ENCODE data around the gene P3H4. TPM values are rescaled to one million over a fixed set of nuclear protein-coding genes. Genes with fewer than 3 reads are reported as not detected.

The P3H4 gene
- total and polyA plus RNA-seq, 2 donors (not counting 3 experiments of a cell fraction or from before 2014, with no cell fraction given) = 39.2 to 58.3 TPM

- Histone ChIP-seq H3K27me3 (ENCODE audit: control insufficient read depth in 2 of 2, insufficient read depth in 2 of 2, low read length in 2 of 2) (no peaks in the 10 kb centered on the region), H3K9ac (replicated peaks; ENCODE audit: extremely low read depth, insufficient read depth, low read length) (no peak overlapping the region), H3K4me3 (replicated peaks in 1 of 3; ENCODE audit: insufficient read depth in 1 of 3, low read depth in 1 of 3, low read length in 3 of 3) (no peak overlapping the region), H3K36me3 (ENCODE audit: control insufficient read depth in 2 of 2, extremely low read depth in 1 of 2, insufficient read depth in 2 of 2, low read length in 2 of 2) (peaks cover 0 to 24% of the 10 kb centered on the region in 2 experiments), H2AFZ (ENCODE audit: low read depth, low read length) (no peak overlapping the region), H3K9me3 (replicated peaks; ENCODE audit: control insufficient read depth, insufficient read depth, low read length) (no peaks in the 10 kb centered on the region), H3K9me1 (replicated peaks; ENCODE audit: control insufficient read depth, extremely low read depth, insufficient read depth, low read length) (no peaks in the 10 kb centered on the region), H3K27ac (ENCODE audit: insufficient read depth, low read depth, low read length) (no peak overlapping the region), H3K4me1 (ENCODE audit: control insufficient read depth, extremely low read depth, insufficient read depth, low read length) (peaks cover 13% of the 10 kb centered on the region), H3K4me2 (ENCODE audit: insufficient read depth, low read length) (no peak overlapping the region), H3K79me2 (ENCODE audit: control insufficient read depth, insufficient read depth, low read length) (peaks cover 24% of the 10 kb centered on the region), H4K20me1 (replicated peaks; ENCODE audit: control insufficient read depth, extremely low read depth, insufficient read depth, low read length) (no peaks in the 10 kb centered on the region)
- no peak for DNase-seq (ENCODE audit: low read depth, low spot score)
- intact Hi-C loops (cut with micrococcal nuclease) = no loop called here
- ChIA-PET POLR2A (no interaction called here), CTCF (no interaction called here)
- dilution Hi-C loops (cut with MboI; ENCODE audit: extremely low pct_ligation_motif_present, low sequenced_read_pairs) = no loop called here
- TF ChIP-seq JUN (IDR thresholded peaks at IDR 0.05; ENCODE audit: borderline replicate concordance, insufficient read depth, insufficient read length, low read depth) (no peak), MYC (IDR thresholded peaks at IDR 0.05; ENCODE audit: low read depth, low read length) (no peak), EZH2 (IDR thresholded peaks at IDR 0.05; ENCODE audit: borderline replicate concordance, low read depth, low read length, severe bottlenecking) (no peak), POLR2AphosphoS5 (IDR thresholded peaks at IDR 0.05; ENCODE audit: insufficient read depth, low read depth, low read length) (no peak), CTCF (IDR thresholded peaks at IDR 0.05; ENCODE audit: extremely low read depth in 1 of 2, insufficient read depth in 1 of 2, low read depth in 1 of 2, low read length in 2 of 2) (no peak), POLR2A (IDR thresholded peaks at IDR 0.05; ENCODE audit: low read depth, low read length) (no peak), GATA2 (IDR thresholded peaks at IDR 0.05; ENCODE audit: insufficient read depth, insufficient read length, low read depth, low read length) (no peak), FOS (IDR thresholded peaks at IDR 0.05; ENCODE audit: borderline replicate concordance, insufficient read depth, low read length) (no peak)
- TF ChIP-seq, protein P1, sequence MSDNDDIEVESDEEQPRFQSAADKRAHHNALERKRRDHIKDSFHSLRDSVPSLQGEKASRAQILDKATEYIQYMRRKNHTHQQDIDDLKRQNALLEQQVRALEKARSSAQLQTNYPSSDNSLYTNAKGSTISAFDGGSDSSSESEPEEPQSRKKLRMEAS (IDR thresholded peaks at IDR 0.05; ENCODE audit: insufficient read depth, insufficient read length) = no peak
- no peak for FAIRE-seq
- BruUV-seq (replicated peaks) = no TSS peak
Observed at GRCh38 chr17:41818024-41818423, 6.3 kb upstream of the P3H4 start.

All from endothelial cell of umbilical vein (primary cell).